PC-9 (cell line): Measurements from ENCODE around the gene OTOP2.

Source experiments
- EZH2 ChIP-seq: fragments of 200-600 bp; sonication (generic); IDR thresholded peaks from 2 replicates; pipeline ENCODE4 v1.8.0; 2017; ENCODE audit warnings: antibody characterized with exemption, low read depth
- TF ChIP-seq, protein P1 (sequence below): fragments of 200-600 bp; sonication (generic); conservative IDR thresholded peaks from 2 replicates; pipeline ENCODE4 v1.6.1; 2017; ENCODE audit warnings: mixed run types, antibody characterized with exemption, mild to moderate bottlenecking, moderate library complexity

- TF ChIP-seq, protein P1, sequence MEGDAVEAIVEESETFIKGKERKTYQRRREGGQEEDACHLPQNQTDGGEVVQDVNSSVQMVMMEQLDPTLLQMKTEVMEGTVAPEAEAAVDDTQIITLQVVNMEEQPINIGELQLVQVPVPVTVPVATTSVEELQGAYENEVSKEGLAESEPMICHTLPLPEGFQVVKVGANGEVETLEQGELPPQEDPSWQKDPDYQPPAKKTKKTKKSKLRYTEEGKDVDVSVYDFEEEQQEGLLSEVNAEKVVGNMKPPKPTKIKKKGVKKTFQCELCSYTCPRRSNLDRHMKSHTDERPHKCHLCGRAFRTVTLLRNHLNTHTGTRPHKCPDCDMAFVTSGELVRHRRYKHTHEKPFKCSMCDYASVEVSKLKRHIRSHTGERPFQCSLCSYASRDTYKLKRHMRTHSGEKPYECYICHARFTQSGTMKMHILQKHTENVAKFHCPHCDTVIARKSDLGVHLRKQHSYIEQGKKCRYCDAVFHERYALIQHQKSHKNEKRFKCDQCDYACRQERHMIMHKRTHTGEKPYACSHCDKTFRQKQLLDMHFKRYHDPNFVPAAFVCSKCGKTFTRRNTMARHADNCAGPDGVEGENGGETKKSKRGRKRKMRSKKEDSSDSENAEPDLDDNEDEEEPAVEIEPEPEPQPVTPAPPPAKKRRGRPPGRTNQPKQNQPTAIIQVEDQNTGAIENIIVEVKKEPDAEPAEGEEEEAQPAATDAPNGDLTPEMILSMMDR = no peak
- TF ChIP-seq EZH2 = no peak
Measured at GRCh38 chr17:74879308-74879707, 44.8 kb upstream of the OTOP2 start.
